Endothelial cell (in vitro differentiated cells): ENCODE results near the gene HPS3. TPM values are rescaled to one million over a fixed set of nuclear protein-coding genes. Genes with fewer than 3 reads are reported as not detected.

Experiments
- DNase-seq: peaks from one replicate; pipeline ENCODE4 v3.0.0; 2021; ENCODE audit warnings: low spot score
- H3K27ac Mint-ChIP-seq: one replicate; pipeline ENCODE4 v1.8.0; 2021; ENCODE audit warnings: mixed read lengths, inconsistent platforms; ENCODE audit not compliant: unreplicated experiment
- H3K27me3 Mint-ChIP-seq: one replicate; pipeline ENCODE4 v1.8.0; 2021; ENCODE audit warnings: mild to moderate bottlenecking, moderate library complexity, mixed read lengths, inconsistent platforms; ENCODE audit not compliant: unreplicated experiment
- H3K36me3 Mint-ChIP-seq: one replicate; pipeline ENCODE4 v1.8.0; 2021; ENCODE audit warnings: mild to moderate bottlenecking, low read depth, mixed read lengths, inconsistent platforms; ENCODE audit not compliant: unreplicated experiment
- H3K4me1 Mint-ChIP-seq: one replicate; pipeline ENCODE4 v1.8.0; 2021; ENCODE audit warnings: mild to moderate bottlenecking, mixed read lengths, inconsistent platforms; ENCODE audit not compliant: unreplicated experiment
- H3K4me3 Mint-ChIP-seq: one replicate; pipeline ENCODE4 v1.8.0; 2021; ENCODE audit warnings: mild to moderate bottlenecking, mixed read lengths, inconsistent platforms; ENCODE audit not compliant: unreplicated experiment
- H3K9me3 Mint-ChIP-seq: one replicate; pipeline ENCODE4 v1.8.0; 2021; ENCODE audit warnings: mixed read lengths, inconsistent platforms; ENCODE audit not compliant: unreplicated experiment
- total RNA-seq: library from RNA; stranded (reverse); fragmentation: NEBNext Ultra II Directional; extraction: Animal tissue kit (Norgen Biotek cat#: 25700); gene quantifications from one replicate; pipeline ENCODE4 v1.2.1, GENCODE V29; 2021; ENCODE audit not compliant: unreplicated experiment
- TF ChIP-seq, protein P1 (sequence below): fragments of 200-600 bp; sonication (generic); IDR thresholded peaks from one replicate; pipeline ENCODE4 v1.5.0; 2021; ENCODE audit warnings: antibody characterized with exemption; ENCODE audit not compliant: unreplicated experiment

The HPS3 gene
- total RNA-seq, 1 donor from 2014 or later: 18.8 TPM

GRCh38 chr3:149151843-149152242 is 22.4 kb downstream of the HPS3 start:
- no peak overlapping the region for H3K4me3 Mint-ChIP-seq
- TF ChIP-seq, protein P1, sequence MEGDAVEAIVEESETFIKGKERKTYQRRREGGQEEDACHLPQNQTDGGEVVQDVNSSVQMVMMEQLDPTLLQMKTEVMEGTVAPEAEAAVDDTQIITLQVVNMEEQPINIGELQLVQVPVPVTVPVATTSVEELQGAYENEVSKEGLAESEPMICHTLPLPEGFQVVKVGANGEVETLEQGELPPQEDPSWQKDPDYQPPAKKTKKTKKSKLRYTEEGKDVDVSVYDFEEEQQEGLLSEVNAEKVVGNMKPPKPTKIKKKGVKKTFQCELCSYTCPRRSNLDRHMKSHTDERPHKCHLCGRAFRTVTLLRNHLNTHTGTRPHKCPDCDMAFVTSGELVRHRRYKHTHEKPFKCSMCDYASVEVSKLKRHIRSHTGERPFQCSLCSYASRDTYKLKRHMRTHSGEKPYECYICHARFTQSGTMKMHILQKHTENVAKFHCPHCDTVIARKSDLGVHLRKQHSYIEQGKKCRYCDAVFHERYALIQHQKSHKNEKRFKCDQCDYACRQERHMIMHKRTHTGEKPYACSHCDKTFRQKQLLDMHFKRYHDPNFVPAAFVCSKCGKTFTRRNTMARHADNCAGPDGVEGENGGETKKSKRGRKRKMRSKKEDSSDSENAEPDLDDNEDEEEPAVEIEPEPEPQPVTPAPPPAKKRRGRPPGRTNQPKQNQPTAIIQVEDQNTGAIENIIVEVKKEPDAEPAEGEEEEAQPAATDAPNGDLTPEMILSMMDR: no peak
- H3K4me1 Mint-ChIP-seq: peaks cover 23% of the 10 kb centered on the region
- DNase-seq: peak; percentile 8
- peaks cover 3% of the 10 kb centered on the region for H3K36me3 Mint-ChIP-seq
- no peaks in the 10 kb centered on the region for H3K27me3 Mint-ChIP-seq
- H3K9me3 Mint-ChIP-seq: no peaks in the 10 kb centered on the region
- peak overlapping the region; percentile 83 for H3K27ac Mint-ChIP-seq

DNA sequence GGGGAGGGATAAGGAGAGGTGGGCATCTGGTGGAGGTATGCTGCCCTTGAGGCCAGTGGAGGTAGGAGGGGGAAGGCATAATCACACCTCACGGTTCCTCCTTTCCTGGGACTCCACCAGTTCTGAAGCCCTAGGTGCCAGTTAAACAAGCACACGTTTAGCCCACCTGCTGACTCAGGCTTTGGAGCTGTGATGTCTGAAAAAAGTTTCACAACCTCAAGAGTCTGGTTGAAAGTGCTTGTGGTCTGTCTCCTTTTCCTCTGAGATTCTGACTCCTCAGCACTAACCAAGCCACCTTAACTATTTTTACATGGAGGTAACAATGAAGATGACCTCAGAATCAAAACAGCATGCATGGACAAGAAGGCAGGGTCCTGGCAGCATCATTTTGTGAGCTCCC is 23.0 kb downstream of the HPS3 start:
- Mint-ChIP-seq H3K4me1 (peaks cover 23% of the 10 kb centered on the region), H3K36me3 (peaks cover 3% of the 10 kb centered on the region), H3K27ac (peak overlapping the region; percentile 77), H3K4me3 (no peak overlapping the region), H3K9me3 (no peaks in the 10 kb centered on the region), H3K27me3 (peaks cover 2% of the 10 kb centered on the region)
- TF ChIP-seq, protein P1: no peak
- DNase-seq: no peak

- Mint-ChIP-seq H3K27ac (no peak overlapping the region), H3K27me3 (peaks cover 2% of the 10 kb centered on the region), H3K4me3 (no peak overlapping the region), H3K9me3 (no peaks in the 10 kb centered on the region), H3K4me1 (peaks cover 23% of the 10 kb centered on the region), H3K36me3 (peaks cover 3% of the 10 kb centered on the region)
- no peak for DNase-seq
- TF ChIP-seq, protein P1: no peak
Measured at GRCh38 chr3:149153402-149153801, 24.0 kb downstream of the HPS3 start.

DNA sequence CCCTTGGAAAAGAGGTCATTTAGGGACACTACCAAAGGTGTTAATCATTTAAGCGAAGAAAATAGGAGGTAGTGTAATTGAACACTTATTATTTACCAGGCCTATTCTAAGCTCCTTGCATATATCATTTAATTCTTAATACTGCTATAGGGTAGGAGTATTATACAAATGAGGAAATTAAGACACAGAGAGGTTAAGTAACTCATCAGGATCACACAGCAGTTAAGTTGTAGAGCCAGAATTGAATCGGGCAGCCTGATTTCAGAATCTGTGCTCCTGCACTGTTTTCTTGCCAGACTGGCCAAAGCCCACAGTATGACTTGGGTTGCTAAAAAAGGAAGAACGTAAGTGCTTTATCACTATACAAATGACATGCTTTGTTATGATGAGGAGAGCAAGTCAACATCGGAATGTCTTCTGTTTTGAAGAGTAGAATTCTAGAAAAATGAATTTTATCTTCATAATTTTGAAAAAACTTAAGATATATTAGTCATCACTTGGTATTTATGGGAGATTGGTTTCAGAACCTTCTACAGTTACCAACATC is 31.4 kb downstream of the HPS3 start:
- TF ChIP-seq, protein P1: no peak
- H3K4me1 Mint-ChIP-seq: no peaks in the 10 kb centered on the region
- no peak overlapping the region for H3K27ac Mint-ChIP-seq
- no peak for DNase-seq
- no peak overlapping the region for H3K4me3 Mint-ChIP-seq
- H3K27me3 Mint-ChIP-seq: peaks cover 2% of the 10 kb centered on the region
- no peaks in the 10 kb centered on the region for H3K9me3 Mint-ChIP-seq
- H3K36me3 Mint-ChIP-seq: peaks cover 8% of the 10 kb centered on the region

DNA sequence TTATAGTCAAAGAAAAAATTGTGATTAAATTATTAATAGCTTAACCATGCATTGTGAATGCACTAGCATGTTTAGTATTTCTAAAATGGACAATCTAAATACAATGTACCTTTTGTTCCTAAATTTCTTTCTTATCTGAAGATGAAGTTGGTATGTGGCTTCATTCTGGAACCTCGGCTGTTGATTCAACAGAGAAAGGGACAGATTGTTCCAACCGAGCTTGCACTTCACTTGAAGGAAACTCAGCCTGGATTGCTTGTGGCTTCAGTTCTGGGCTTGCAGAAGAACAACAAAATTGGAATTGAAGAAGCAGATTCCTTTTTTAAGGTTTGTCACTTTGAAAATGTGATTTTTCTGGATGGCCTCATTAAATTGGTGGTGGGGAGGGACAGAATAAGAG is 32.6 kb downstream of the HPS3 start:
- H3K4me1 Mint-ChIP-seq: no peaks in the 10 kb centered on the region
- no peaks in the 10 kb centered on the region for H3K9me3 Mint-ChIP-seq
- H3K4me3 Mint-ChIP-seq: no peak overlapping the region
- TF ChIP-seq, protein P1: no peak
- H3K36me3 Mint-ChIP-seq: peaks cover 4% of the 10 kb centered on the region
- no peak for DNase-seq
- H3K27ac Mint-ChIP-seq: no peak overlapping the region
- H3K27me3 Mint-ChIP-seq: peaks cover 2% of the 10 kb centered on the region
